ENCODE results near the gene TOP1.

DNA sequence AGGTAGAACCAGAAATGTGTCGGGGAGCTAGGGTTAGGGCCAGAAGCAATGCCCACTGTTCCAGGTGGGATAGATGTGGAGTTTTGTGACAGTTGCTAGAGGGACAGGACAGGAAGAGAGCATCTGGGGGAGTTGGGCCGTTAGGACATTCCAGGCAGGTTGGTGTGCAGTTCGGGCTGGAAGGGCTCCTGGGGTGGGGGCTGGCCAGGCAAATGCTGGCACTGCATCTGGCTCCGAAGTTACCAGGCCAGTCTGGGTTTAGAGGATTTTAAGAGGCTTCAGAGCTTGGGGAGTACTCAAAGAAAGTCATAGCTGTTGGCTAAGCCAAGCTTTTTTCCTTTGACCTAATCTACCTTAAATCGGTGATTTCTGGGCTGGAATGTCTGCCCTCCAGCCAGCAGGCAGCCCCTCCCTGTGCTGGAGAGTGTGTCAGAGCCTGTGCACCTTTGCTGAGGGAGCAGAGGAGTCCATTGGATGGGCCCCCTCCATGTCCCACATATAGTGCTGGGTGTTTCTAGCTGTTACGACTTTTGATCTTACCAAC, 129.5 kb downstream of the TOP1 start:
- TF ChIP-seq, protein P1, sequence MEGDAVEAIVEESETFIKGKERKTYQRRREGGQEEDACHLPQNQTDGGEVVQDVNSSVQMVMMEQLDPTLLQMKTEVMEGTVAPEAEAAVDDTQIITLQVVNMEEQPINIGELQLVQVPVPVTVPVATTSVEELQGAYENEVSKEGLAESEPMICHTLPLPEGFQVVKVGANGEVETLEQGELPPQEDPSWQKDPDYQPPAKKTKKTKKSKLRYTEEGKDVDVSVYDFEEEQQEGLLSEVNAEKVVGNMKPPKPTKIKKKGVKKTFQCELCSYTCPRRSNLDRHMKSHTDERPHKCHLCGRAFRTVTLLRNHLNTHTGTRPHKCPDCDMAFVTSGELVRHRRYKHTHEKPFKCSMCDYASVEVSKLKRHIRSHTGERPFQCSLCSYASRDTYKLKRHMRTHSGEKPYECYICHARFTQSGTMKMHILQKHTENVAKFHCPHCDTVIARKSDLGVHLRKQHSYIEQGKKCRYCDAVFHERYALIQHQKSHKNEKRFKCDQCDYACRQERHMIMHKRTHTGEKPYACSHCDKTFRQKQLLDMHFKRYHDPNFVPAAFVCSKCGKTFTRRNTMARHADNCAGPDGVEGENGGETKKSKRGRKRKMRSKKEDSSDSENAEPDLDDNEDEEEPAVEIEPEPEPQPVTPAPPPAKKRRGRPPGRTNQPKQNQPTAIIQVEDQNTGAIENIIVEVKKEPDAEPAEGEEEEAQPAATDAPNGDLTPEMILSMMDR (IDR thresholded peaks at IDR 0.05), result no peak
- TF ChIP-seq ZNF671 (CRISPR knock-in tag; IDR thresholded peaks at IDR 0.05), result no peak
- TF ChIP-seq RELA (CRISPR knock-in tag; IDR thresholded peaks at IDR 0.05; ENCODE audit: borderline replicate concordance), result no peak

Measured in WTC11 (cell line).